ENCODE results near the gene ARVCF.

Gene ARVCF

GRCh38 chr22:20000246-20001081, 16.2 kb downstream of the ARVCF start:
- DNase-seq (ENCODE audit: extremely low read depth in 1 of 2, low read depth in 1 of 2): no peak

GRCh38 chr22:19998991-19999820, 17.4 kb downstream of the ARVCF start:
- DNase-seq (ENCODE audit: extremely low read depth in 1 of 2, low read depth in 1 of 2): no peak

- DNase-seq (ENCODE audit: extremely low read depth in 1 of 2, low read depth in 1 of 2): no peak
Observed at GRCh38 chr22:19998232-19998951, 18.2 kb downstream of the ARVCF start.

- no peak for DNase-seq (ENCODE audit: extremely low read depth in 1 of 2, low read depth in 1 of 2)
Observed at GRCh38 chr22:19997561-19998231, 18.9 kb downstream of the ARVCF start.

- DNase-seq (ENCODE audit: extremely low read depth in 1 of 2, low read depth in 1 of 2): no peak
Observed at GRCh38 chr22:19996694-19997384, 19.8 kb downstream of the ARVCF start.

- DNase-seq (ENCODE audit: extremely low read depth in 1 of 2, low read depth in 1 of 2): no peak
Observed at GRCh38 chr22:19995611-19996339, 20.8 kb downstream of the ARVCF start.

GRCh38 chr22:19994851-19995610, 21.6 kb downstream of the ARVCF start:
- no peak for DNase-seq (ENCODE audit: extremely low read depth in 1 of 2, low read depth in 1 of 2)

GRCh38 chr22:19993926-19994325, 22.7 kb downstream of the ARVCF start:
- DNase-seq (ENCODE audit: extremely low read depth in 1 of 2, low read depth in 1 of 2): no peak

- DNase-seq (ENCODE audit: extremely low read depth in 1 of 2, low read depth in 1 of 2): no peak
Observed at GRCh38 chr22:19992921-19993355, 23.7 kb downstream of the ARVCF start.

GRCh38 chr22:19992481-19992911, 24.1 kb downstream of the ARVCF start:
- no peak for DNase-seq (ENCODE audit: extremely low read depth in 1 of 2, low read depth in 1 of 2)

- DNase-seq (ENCODE audit: extremely low read depth in 1 of 2, low read depth in 1 of 2): no peak
Observed at GRCh38 chr22:19991645-19992451, 24.8 kb downstream of the ARVCF start.

GRCh38 chr22:19991395-19991644, 25.3 kb downstream of the ARVCF start:
- no peak for DNase-seq (ENCODE audit: extremely low read depth in 1 of 2, low read depth in 1 of 2)

GRCh38 chr22:19990609-19991394, 25.8 kb downstream of the ARVCF start:
- no peak for DNase-seq (ENCODE audit: extremely low read depth in 1 of 2, low read depth in 1 of 2)

GRCh38 chr22:19990188-19990587, 26.4 kb downstream of the ARVCF start:
- DNase-seq (ENCODE audit: extremely low read depth in 1 of 2, low read depth in 1 of 2): no peak

- no peak for DNase-seq (ENCODE audit: extremely low read depth in 1 of 2, low read depth in 1 of 2)
Observed at GRCh38 chr22:19989725-19990067, 26.9 kb downstream of the ARVCF start.

GRCh38 chr22:19988965-19989724, 27.5 kb downstream of the ARVCF start:
- DNase-seq (ENCODE audit: extremely low read depth in 1 of 2, low read depth in 1 of 2): no peak

GRCh38 chr22:19988331-19988808, 28.3 kb downstream of the ARVCF start:
- DNase-seq (ENCODE audit: extremely low read depth in 1 of 2, low read depth in 1 of 2): no peak

Data from stimulated activated CD8-positive, alpha-beta memory T cell treated with anti-CD3 and anti-CD28 coated beads, Interleukin-7, amount 100 ng/mL, for 48 hours (primary cell).